Activated naive CD8-positive, alpha-beta T cell treated with anti-CD3 and anti-CD28 coated beads for 36 hours (primary cell): ENCODE results near the gene SMYD2. TPM values are rescaled to one million over a fixed set of nuclear protein-coding genes. Genes with fewer than 3 reads are reported as not detected.
"Not testable (repeated sequence)": the region's sequence is repeated elsewhere in the genome, so short reads cannot be mapped to it uniquely, and the experiment has no call there.

Experiments used
- DNase-seq: peaks from one replicate; pipeline ENCODE4 v3.0.0; 2021
- H3K27ac Mint-ChIP-seq: one replicate; pipeline ENCODE4 v1.8.0; 2022; ENCODE audit warnings: mild to moderate bottlenecking, moderate library complexity, mixed read lengths
- H3K27me3 Mint-ChIP-seq: one replicate; pipeline ENCODE4 v1.8.0; 2022; ENCODE audit warnings: mild to moderate bottlenecking, mixed read lengths
- H3K36me3 Mint-ChIP-seq: one replicate; pipeline ENCODE4 v1.8.0; 2021; ENCODE audit warnings: mild to moderate bottlenecking, mixed read lengths
- H3K4me1 Mint-ChIP-seq: one replicate; pipeline ENCODE4 v1.8.0; 2021; ENCODE audit warnings: mixed read lengths
- H3K4me3 Mint-ChIP-seq: one replicate; pipeline ENCODE4 v1.8.0; 2022; ENCODE audit warnings: mild to moderate bottlenecking, moderate library complexity, mixed read lengths
- H3K9me3 Mint-ChIP-seq: one replicate; pipeline ENCODE4 v1.8.0; 2022; ENCODE audit warnings: mixed read lengths
- total RNA-seq, 2 experiments: library from RNA; stranded (reverse); gene quantifications; one replicate each; pipeline ENCODE4 v1.2.3, GENCODE V29; 2021

The SMYD2 gene
- total RNA-seq, 2 experiments from 2014 or later = 37.0 to 38.4 TPM

DNA sequence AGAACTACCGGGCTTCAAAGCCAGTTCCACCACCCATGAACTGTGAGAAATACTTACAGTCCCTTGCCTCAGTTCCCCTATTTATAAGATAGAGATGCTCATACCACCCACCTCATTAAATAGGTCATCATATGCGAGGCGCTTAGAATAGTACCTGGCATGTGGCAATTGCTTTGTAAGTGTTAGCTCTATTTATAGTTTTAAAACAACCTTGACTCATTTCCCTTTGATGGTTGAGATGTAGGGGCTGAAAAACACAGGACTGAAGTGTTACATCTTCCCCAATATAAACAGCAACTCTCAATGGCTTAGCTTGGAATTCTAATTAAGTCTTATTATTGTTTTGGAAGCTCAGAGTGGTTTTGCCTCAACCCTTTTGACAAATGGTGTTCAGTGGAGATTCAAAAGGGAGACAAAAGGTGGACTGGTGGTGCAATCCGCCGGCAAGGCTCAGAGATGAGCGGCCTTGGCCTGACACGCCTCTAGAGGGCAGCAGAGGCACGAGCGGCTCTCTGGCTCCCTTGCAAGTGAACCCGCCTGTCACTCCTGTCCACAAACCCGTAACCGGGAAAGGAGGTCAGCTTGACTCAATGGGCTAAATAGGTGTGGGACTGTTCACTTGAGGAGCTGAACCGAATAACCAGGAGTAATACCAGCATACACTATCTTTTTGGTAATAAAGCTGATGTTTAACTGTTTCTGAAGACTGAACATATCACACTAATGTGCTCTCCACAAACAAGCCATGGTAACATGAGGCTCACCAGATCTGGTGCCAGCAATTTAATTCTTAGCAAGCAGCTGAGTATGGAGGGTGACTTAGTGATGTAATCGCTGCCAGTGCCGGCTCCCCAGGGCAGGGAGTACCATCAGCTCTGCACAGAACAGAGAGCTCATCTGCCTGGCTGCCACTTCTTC, 19.5 kb upstream of the SMYD2 start:
- DNase-seq = peak; percentile 73
- Mint-ChIP-seq H3K4me1 (peaks cover 11% of the 10 kb centered on the region), H3K27me3 (peaks cover 54% of the 10 kb centered on the region), H3K4me3 (no peak overlapping the region), H3K36me3 (no peaks in the 10 kb centered on the region), H3K27ac (no peak overlapping the region), H3K9me3 (no peaks in the 10 kb centered on the region)

- peaks cover 47% of the 10 kb centered on the region for H3K27me3 Mint-ChIP-seq
Observed at GRCh38 chr1:214264196-214264595, 16.8 kb upstream of the SMYD2 start.

GRCh38 chr1:214264976-214265375, 16.0 kb upstream of the SMYD2 start:
- no peak for DNase-seq
- no peaks in the 10 kb centered on the region for H3K9me3 Mint-ChIP-seq
- H3K4me1 Mint-ChIP-seq = peaks cover 3% of the 10 kb centered on the region
- H3K36me3 Mint-ChIP-seq = no peaks in the 10 kb centered on the region
- no peak overlapping the region for H3K4me3 Mint-ChIP-seq
- peaks cover 46% of the 10 kb centered on the region for H3K27me3 Mint-ChIP-seq
- no peak overlapping the region for H3K27ac Mint-ChIP-seq

More at GRCh38 chr1:214264196-214264595, 16.8 kb upstream of the SMYD2 start:
- Mint-ChIP-seq H3K4me3 (no peak overlapping the region), H3K4me1 (peaks cover 11% of the 10 kb centered on the region), H3K27ac (no peak overlapping the region), H3K36me3 (no peaks in the 10 kb centered on the region), H3K9me3 (no peaks in the 10 kb centered on the region)
- DNase-seq = no peak

- no peak for DNase-seq
- Mint-ChIP-seq H3K9me3 (no peaks in the 10 kb centered on the region), H3K27me3 (peaks cover 11% of the 10 kb centered on the region), H3K4me1 (peaks cover 7% of the 10 kb centered on the region), H3K4me3 (no peak overlapping the region), H3K27ac (no peak overlapping the region), H3K36me3 (no peaks in the 10 kb centered on the region)
Observed at GRCh38 chr1:214270097-214270650, 10.8 kb upstream of the SMYD2 start.

DNA sequence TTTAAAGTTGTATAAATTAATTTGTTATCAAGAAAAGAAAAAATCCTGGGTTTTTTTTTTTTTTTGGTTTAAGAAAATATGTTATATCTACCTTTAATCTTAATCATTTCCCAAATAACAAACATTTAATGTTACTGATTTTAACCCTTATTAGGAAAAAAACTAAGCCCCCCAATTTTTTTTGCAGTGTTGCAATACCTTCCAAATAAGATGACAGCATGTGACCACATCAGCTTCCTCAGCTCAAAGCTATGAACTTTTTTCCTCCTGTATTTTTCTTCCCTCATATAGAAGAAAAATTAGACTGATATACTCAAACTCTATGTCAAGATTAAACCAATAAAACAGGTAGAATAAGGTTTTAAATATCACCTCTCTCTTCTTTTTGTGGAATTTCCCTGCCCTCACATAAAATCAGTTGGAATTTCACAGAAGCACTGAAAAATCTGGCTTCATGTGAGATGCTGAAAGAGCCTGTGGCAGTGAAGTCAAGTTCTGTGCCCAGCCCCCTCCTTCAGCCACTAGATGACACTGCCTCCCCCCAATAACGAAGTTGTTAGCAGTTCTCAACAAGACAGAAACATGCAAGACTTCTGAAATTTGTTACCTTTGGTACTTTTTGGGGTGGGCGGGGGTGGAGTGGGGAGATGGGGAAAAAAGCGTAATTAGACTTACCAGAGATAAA, 9.6 kb upstream of the SMYD2 start:
- H3K9me3 Mint-ChIP-seq = no peaks in the 10 kb centered on the region
- H3K4me3 Mint-ChIP-seq = no peak overlapping the region
- DNase-seq = no peak
- peaks cover 6% of the 10 kb centered on the region for H3K27me3 Mint-ChIP-seq
- H3K4me1 Mint-ChIP-seq = peaks cover 7% of the 10 kb centered on the region
- H3K27ac Mint-ChIP-seq = no peak overlapping the region
- H3K36me3 Mint-ChIP-seq = no peaks in the 10 kb centered on the region

DNA sequence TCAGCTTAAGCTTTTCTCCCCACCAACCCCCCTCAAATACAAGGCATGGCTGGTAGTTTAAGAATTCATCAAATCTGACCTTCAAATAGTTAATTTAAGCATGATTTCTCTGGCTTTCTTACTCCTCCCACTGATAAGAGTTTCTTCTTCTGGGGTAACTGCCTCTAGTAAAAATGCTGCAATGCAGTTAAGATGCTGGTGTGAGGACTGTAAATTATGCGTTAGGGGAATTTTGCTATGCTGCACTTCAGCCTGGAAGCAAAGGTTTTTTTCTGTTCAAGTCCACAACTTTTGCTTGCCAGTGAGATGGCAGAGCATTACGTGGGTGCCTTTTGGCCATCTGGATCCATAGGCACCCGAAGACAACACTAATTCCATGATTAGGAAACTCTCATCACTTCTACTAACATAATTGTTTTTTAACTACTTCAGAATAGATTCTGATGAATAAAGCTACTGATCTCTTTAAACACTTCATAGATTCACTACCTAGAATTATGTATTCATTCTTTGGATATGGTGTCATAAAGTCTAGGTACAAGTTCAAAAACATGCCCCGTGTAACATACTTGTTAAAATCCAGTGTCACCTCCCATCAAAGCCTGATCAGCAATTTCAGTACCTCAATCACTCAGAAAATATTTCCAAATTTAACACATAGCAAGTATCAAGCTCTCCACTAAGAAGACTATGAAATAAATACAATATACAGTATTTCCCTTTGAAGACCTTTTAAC, 8.8 kb upstream of the SMYD2 start:
- H3K27me3 Mint-ChIP-seq = peaks cover 6% of the 10 kb centered on the region
- no peaks in the 10 kb centered on the region for H3K36me3 Mint-ChIP-seq
- no peak overlapping the region for H3K4me3 Mint-ChIP-seq
- DNase-seq = no peak
- peaks cover 7% of the 10 kb centered on the region for H3K4me1 Mint-ChIP-seq
- no peak overlapping the region for H3K27ac Mint-ChIP-seq
- no peaks in the 10 kb centered on the region for H3K9me3 Mint-ChIP-seq

GRCh38 chr1:214272964-214273533, 7.9 kb upstream of the SMYD2 start:
- Mint-ChIP-seq H3K27ac (no peak overlapping the region), H3K27me3 (peaks cover 6% of the 10 kb centered on the region), H3K9me3 (no peaks in the 10 kb centered on the region), H3K4me3 (no peak overlapping the region), H3K4me1 (peaks cover 7% of the 10 kb centered on the region), H3K36me3 (no peaks in the 10 kb centered on the region)
- DNase-seq = no peak

- not testable (repeated sequence) for H3K4me3 Mint-ChIP-seq, H3K36me3 Mint-ChIP-seq, DNase-seq, H3K27me3 Mint-ChIP-seq, H3K4me1 Mint-ChIP-seq, H3K27ac Mint-ChIP-seq, H3K9me3 Mint-ChIP-seq
Observed at GRCh38 chr1:214275700-214276099, 5.3 kb upstream of the SMYD2 start.

GRCh38 chr1:214276786-214277185, 4.2 kb upstream of the SMYD2 start:
- no peak for DNase-seq
- Mint-ChIP-seq H3K4me3 (no peak overlapping the region), H3K4me1 (peaks cover 8% of the 10 kb centered on the region), H3K27me3 (no peaks in the 10 kb centered on the region), H3K27ac (no peak overlapping the region), H3K36me3 (peaks cover 5% of the 10 kb centered on the region), H3K9me3 (no peaks in the 10 kb centered on the region)

- no peaks in the 10 kb centered on the region for H3K9me3 Mint-ChIP-seq
- no peak for DNase-seq
- no peak overlapping the region for H3K4me3 Mint-ChIP-seq
- H3K27ac Mint-ChIP-seq = no peak overlapping the region
- peaks cover 5% of the 10 kb centered on the region for H3K36me3 Mint-ChIP-seq
- H3K4me1 Mint-ChIP-seq = peaks cover 11% of the 10 kb centered on the region
- H3K27me3 Mint-ChIP-seq = no peaks in the 10 kb centered on the region
Observed at GRCh38 chr1:214277704-214278635, 3.0 kb upstream of the SMYD2 start.

- H3K27ac Mint-ChIP-seq = no peak overlapping the region
- no peaks in the 10 kb centered on the region for H3K27me3 Mint-ChIP-seq
- DNase-seq = no peak
- H3K4me3 Mint-ChIP-seq = peak overlapping the region; percentile 73
- peaks cover 5% of the 10 kb centered on the region for H3K36me3 Mint-ChIP-seq
- H3K9me3 Mint-ChIP-seq = no peaks in the 10 kb centered on the region
- peaks cover 26% of the 10 kb centered on the region for H3K4me1 Mint-ChIP-seq
Observed at GRCh38 chr1:214280386-214281020, 456 bp upstream of the SMYD2 start.

DNA sequence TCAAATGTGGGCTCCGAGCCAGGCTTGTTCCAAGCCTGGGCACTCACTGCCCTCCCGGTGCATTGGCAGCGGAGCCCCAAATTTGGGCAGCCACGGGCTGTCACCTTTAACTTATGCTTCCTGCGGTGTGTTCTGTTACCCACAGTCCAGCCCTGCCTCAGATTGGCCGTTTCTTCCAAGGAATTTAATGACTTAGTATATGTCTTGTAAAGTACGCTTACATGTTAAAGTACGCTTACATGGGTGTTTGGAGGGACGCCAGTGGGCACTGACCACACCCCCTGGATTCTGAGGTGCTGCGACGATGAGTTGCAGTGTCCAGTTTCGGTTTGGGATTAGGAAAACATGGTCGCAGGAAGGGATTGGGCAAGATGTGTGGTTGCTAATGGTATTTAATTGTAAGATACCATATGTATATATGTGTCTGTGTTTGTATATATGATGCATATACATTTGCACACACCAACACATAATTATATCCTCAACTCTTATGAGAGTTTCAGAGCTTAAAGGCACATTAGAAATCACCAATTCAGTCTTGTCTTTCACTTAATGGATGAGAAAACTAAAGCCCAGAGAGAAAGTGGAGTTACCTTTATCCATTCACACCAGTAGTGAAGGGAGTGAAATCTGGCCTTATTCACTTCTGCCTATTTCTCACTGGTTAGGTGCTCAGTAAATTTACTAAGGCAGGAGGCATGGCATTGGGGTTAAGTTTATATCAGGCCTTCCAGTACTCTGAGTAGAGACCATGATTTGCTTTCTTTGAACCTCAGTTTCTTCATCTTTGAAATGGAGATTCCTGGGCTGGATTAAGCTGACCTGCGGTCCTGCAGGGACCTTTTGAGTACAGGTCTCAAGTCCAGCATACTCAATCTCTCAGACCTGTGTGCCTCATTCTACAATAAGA, 1.0 kb downstream of the SMYD2 start:
- H3K36me3 Mint-ChIP-seq = peaks cover 10% of the 10 kb centered on the region
- DNase-seq = no peak
- peak overlapping the region; percentile 89 for H3K27ac Mint-ChIP-seq
- peak overlapping the region; percentile 96 for H3K4me3 Mint-ChIP-seq
- no peaks in the 10 kb centered on the region for H3K27me3 Mint-ChIP-seq
- no peaks in the 10 kb centered on the region for H3K9me3 Mint-ChIP-seq
- H3K4me1 Mint-ChIP-seq = peaks cover 33% of the 10 kb centered on the region
